GM19463 (cell line): ENCODE measurements around the gene NR0B1.

ENCODE experiments used
- ATAC-seq: cut with Tn5 transposase; IDR thresholded peaks from one replicate; pipeline ENCODE4 v1.9.1; 2021; ENCODE audit warnings: mild to moderate bottlenecking, moderate library complexity; ENCODE audit not compliant: unreplicated experiment

The NR0B1 gene

DNA sequence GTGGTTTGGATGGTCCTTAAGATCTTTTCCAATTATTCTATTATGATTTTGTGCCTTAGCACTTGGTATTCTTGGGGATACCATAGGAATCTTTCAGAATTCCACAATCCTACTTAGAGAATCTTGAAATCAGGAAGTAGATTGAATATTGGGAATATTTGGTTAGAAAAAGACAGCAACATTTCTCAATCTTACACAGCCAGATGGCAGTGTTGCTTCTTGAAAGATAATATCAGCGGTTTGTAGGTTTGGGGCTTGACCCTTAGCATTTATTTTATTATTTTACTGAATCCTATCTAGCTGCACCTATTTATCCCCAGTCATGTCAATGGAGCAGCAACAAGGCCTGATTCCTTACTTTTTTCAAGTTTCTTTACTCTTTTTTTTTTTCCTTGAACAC lies 33.7 kb downstream of the NR0B1 start:
- no peak for ATAC-seq

DNA sequence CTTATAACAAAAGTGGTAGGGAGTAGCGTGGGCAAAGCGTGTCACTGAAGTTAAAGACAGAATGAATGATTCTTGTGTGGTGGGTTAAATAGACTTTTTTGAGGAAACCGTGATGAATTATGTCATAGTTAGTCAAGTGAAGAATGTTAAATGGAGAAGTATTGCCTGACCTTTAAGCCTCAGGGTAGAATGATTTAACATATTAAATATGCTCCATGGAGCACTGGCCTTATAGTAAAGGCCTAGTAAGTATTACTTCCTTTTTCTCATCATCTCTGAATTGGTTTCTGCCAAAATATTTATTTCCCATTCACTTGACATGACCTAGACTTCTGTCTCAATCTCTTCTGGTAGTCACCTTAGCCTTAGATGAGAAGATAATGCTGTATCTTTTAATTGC lies 38.6 kb downstream of the NR0B1 start:
- ATAC-seq, result no peak

DNA sequence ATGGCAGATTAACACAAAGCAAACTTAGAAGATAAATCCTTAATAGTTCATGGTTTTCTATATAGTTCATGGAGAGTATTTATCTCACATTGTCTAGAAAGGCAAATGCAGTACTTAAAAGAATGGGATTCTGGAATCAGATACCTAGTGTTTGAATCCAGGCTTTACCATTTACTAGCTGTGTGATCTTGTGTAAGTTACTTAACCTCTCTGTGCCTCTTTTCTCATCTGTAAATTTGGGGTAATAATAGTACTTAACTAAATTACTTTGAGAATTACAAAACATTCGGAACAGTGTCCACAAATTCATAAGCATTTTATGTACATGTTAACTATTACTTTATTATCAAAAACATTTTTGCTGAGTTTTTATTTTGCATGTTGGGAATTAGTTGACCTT lies 46.4 kb downstream of the NR0B1 start:
- no peak for ATAC-seq

GRCh38 chrX:30261012-30261411 lies 48.2 kb downstream of the NR0B1 start:
- ATAC-seq, result no peak

DNA sequence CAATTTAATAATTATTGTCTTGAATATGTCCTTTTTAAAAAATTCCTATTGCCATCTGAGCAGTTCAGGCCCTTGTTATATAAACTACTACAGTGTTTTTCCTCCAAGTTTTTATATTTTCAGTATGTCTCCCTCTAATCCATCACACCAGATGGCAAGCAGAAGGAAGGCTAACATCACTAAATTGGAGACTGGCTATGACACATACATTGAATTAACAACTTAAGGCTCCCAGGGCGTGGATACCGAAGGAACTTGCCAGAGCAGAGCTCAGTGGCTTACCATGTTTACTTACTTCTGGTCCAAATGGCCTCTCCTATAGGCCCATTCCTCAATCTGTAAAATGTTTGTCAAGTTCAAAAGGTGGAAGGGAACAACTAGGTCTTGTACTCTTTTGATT lies 49.3 kb downstream of the NR0B1 start:
- no peak for ATAC-seq
